SHP77 treated with DMSO at 0.1 percent for 48 hours (cell line): ENCODE results near the gene TUBGCP5.
"Not testable (repeated sequence)": the region's sequence is repeated elsewhere in the genome, so short reads cannot be mapped to it uniquely, and the experiment has no call there.

ENCODE experiments used
- DNase-seq: peaks from one replicate; lab custom pipeline; 2025; lab: John Stamatoyannopoulos, UW

Gene TUBGCP5

GRCh38 chr15:23039143-23039916 lies at the start of gene TUBGCP5:
TSS of gene TUBGCP5 (minus strand) at chr15:23039569. CDS start at chr15:23039543, 26 bp downstream.
- peak; percentile 78 for DNase-seq

GRCh38 chr15:23083115-23083514 lies 43.7 kb upstream of the TUBGCP5 start:
- DNase-seq: no peak

GRCh38 chr15:23081996-23082737 lies 42.8 kb upstream of the TUBGCP5 start:
- DNase-seq: not testable (repeated sequence)

- DNase-seq: no peak
Measured at GRCh38 chr15:23081271-23081670, 41.9 kb upstream of the TUBGCP5 start.

GRCh38 chr15:23079766-23080165 lies 40.4 kb upstream of the TUBGCP5 start:
- no peak for DNase-seq

GRCh38 chr15:23075927-23076326 lies 36.6 kb upstream of the TUBGCP5 start:
- DNase-seq: no peak

GRCh38 chr15:23074684-23075083 lies 35.3 kb upstream of the TUBGCP5 start:
- DNase-seq: no peak

- DNase-seq: peak; percentile 75
Measured at GRCh38 chr15:23073890-23074646, 34.7 kb upstream of the TUBGCP5 start.

- no peak for DNase-seq
Measured at GRCh38 chr15:23072633-23073032, 33.3 kb upstream of the TUBGCP5 start.

- DNase-seq: no peak
Measured at GRCh38 chr15:23069496-23070166, 30.3 kb upstream of the TUBGCP5 start.

GRCh38 chr15:23067416-23067815 lies 28.0 kb upstream of the TUBGCP5 start:
- no peak for DNase-seq

GRCh38 chr15:23065836-23066235 lies 26.5 kb upstream of the TUBGCP5 start:
- no peak for DNase-seq

GRCh38 chr15:23064156-23064555 lies 24.8 kb upstream of the TUBGCP5 start:
- no peak for DNase-seq

GRCh38 chr15:23057707-23058106 lies 18.3 kb upstream of the TUBGCP5 start:
- DNase-seq: no peak

- DNase-seq: no peak
Measured at GRCh38 chr15:23055316-23055715, 15.9 kb upstream of the TUBGCP5 start.

GRCh38 chr15:23052522-23052921 lies 13.2 kb upstream of the TUBGCP5 start:
- DNase-seq: no peak

- DNase-seq: no peak
Measured at GRCh38 chr15:23050708-23051107, 11.3 kb upstream of the TUBGCP5 start.

GRCh38 chr15:23049984-23050628 lies 10.7 kb upstream of the TUBGCP5 start:
- no peak for DNase-seq

GRCh38 chr15:23048572-23049282 lies 9.4 kb upstream of the TUBGCP5 start:
- not testable (repeated sequence) for DNase-seq

- DNase-seq: not testable (repeated sequence)
Measured at GRCh38 chr15:23043987-23044386, 4.6 kb upstream of the TUBGCP5 start.

GRCh38 chr15:23043535-23043934 lies 4.2 kb upstream of the TUBGCP5 start:
- DNase-seq: not testable (repeated sequence)
